ENCODE results near the gene KRTAP1-4. TPM values are rescaled to one million over a fixed set of nuclear protein-coding genes. Genes with fewer than 3 reads are reported as not detected.
"Not testable (repeated sequence)": the region's sequence is repeated elsewhere in the genome, so short reads cannot be mapped to it uniquely, and the experiment has no call there.

The KRTAP1-4 gene
- total RNA-seq, 4 donors from 2014 or later: not detected

GRCh38 chr17:41061964-41062363 lies 32.0 kb upstream of the KRTAP1-4 start:
- H3K27me3 ChIP-seq: no peaks in the 10 kb centered on the region
- H3K4me1 ChIP-seq: no peaks in the 10 kb centered on the region
- no peak overlapping the region for H3K4me3 ChIP-seq (replicated peaks in 1 of 3)
- no peaks in the 10 kb centered on the region for H3K9me3 ChIP-seq
- H3K36me3 ChIP-seq: no peaks in the 10 kb centered on the region
- no peak overlapping the region for H3K27ac ChIP-seq
- DNase-seq: no peak
- TF ChIP-seq POLR2A (IDR thresholded peaks at IDR 0.05) (no peak), CTCF (IDR thresholded peaks at IDR 0.05) (no peak)
- intact Hi-C loops (cut with DNase I): no loop called here
- 66 to 67% methylated on average over 1 of the region's 1 CpG for WGBS, 2 donors

- no peaks in the 10 kb centered on the region for H3K27me3 ChIP-seq
- no peaks in the 10 kb centered on the region for H3K9me3 ChIP-seq
- DNase-seq: no peak
- intact Hi-C loops (cut with DNase I): no loop called here
- TF ChIP-seq POLR2A (IDR thresholded peaks at IDR 0.05): no peak
- no peak for TF ChIP-seq CTCF (IDR thresholded peaks at IDR 0.05)
- H3K4me1 ChIP-seq: no peaks in the 10 kb centered on the region
- no peak within 1 kb of the TSS for H3K4me3 ChIP-seq (replicated peaks in 1 of 3)
- WGBS, 2 donors: 71 to 78% methylated on average over 6 of the region's 6 CpGs
- no peaks in the 10 kb centered on the region for H3K36me3 ChIP-seq
- no peak within 1 kb of the TSS for H3K27ac ChIP-seq
Observed at GRCh38 chr17:41060052-41060604, 30.1 kb upstream of the KRTAP1-4 start, which contains the start of gene KRTAP2-3. KRTAP2-3 (minus strand) TSS chr17:41060114; CDS start chr17:41060050, 64 bp downstream.

- H3K4me1 ChIP-seq; H3K27ac ChIP-seq; H3K9me3 ChIP-seq; H3K4me3 ChIP-seq (replicated peaks in 1 of 3); DNase-seq; H3K36me3 ChIP-seq; H3K27me3 ChIP-seq; intact Hi-C loops (cut with DNase I): not testable (repeated sequence)
- WGBS, 2 donors: 22 to 26% methylated on average over 6 to 10 of the region's 31 CpGs
Observed at GRCh38 chr17:41059276-41060051, 29.5 kb upstream of the KRTAP1-4 start.

- WGBS, 2 donors: 91 to 95% methylated on average over 5 of the region's 5 CpGs
- TF ChIP-seq POLR2A (IDR thresholded peaks at IDR 0.05): no peak
- TF ChIP-seq CTCF (IDR thresholded peaks at IDR 0.05): no peak
- no peak for DNase-seq
- H3K27ac ChIP-seq: no peak overlapping the region
- H3K4me3 ChIP-seq (replicated peaks in 1 of 3): no peak overlapping the region
- no peaks in the 10 kb centered on the region for H3K9me3 ChIP-seq
- intact Hi-C loops (cut with DNase I): no loop called here
- no peaks in the 10 kb centered on the region for H3K36me3 ChIP-seq
- H3K4me1 ChIP-seq: no peaks in the 10 kb centered on the region
- H3K27me3 ChIP-seq: no peaks in the 10 kb centered on the region
Observed at GRCh38 chr17:41058741-41059140, 28.7 kb upstream of the KRTAP1-4 start.

GRCh38 chr17:41057547-41057946 lies 27.6 kb upstream of the KRTAP1-4 start:
- no peaks in the 10 kb centered on the region for H3K36me3 ChIP-seq
- H3K9me3 ChIP-seq: no peaks in the 10 kb centered on the region
- H3K27ac ChIP-seq: no peak overlapping the region
- intact Hi-C loops (cut with DNase I): no loop called here
- H3K4me1 ChIP-seq: no peaks in the 10 kb centered on the region
- no peaks in the 10 kb centered on the region for H3K27me3 ChIP-seq
- no peak for DNase-seq
- TF ChIP-seq POLR2A (IDR thresholded peaks at IDR 0.05) (no peak), CTCF (IDR thresholded peaks at IDR 0.05) (no peak)
- 90 to 92% methylated on average over 1 of the region's 1 CpG for WGBS, 2 donors
- no peak overlapping the region for H3K4me3 ChIP-seq (replicated peaks in 1 of 3)

- intact Hi-C loops (cut with DNase I); H3K27ac ChIP-seq; H3K9me3 ChIP-seq; H3K4me3 ChIP-seq (replicated peaks in 1 of 3); H3K27me3 ChIP-seq; H3K4me1 ChIP-seq; DNase-seq; H3K36me3 ChIP-seq: not testable (repeated sequence)
- WGBS, 2 donors: 39 to 50% methylated on average over 1 of the region's 6 CpGs
Observed at GRCh38 chr17:41055130-41055529, 25.1 kb upstream of the KRTAP1-4 start, which contains the start of gene KRTAP2-2. KRTAP2-2 (minus strand) TSS chr17:41055230; CDS start chr17:41055211, 19 bp downstream.

- intact Hi-C loops (cut with DNase I); H3K27ac ChIP-seq; H3K4me3 ChIP-seq (replicated peaks in 1 of 3); DNase-seq; H3K36me3 ChIP-seq; H3K27me3 ChIP-seq; H3K9me3 ChIP-seq; H3K4me1 ChIP-seq: not testable (repeated sequence)
- WGBS, 2 donors: 64 to 79% methylated on average over 5 to 6 of the region's 9 CpGs
Observed at GRCh38 chr17:41054556-41054955, 24.6 kb upstream of the KRTAP1-4 start.
